Forelimb muscle (tissue), 1 donor: ENCODE results near the gene PTPN12. TPM values are rescaled to one million over a fixed set of nuclear protein-coding genes. Genes with fewer than 3 reads are reported as not detected.
A peak's percentile ranks its signal among the peaks of the same experiment; 100 is the strongest.
"Not testable (repeated sequence)": the region's sequence is repeated elsewhere in the genome, so short reads cannot be mapped to it uniquely, and the experiment has no call there.

Experiments
- DNase-seq: peaks from one replicate; pipeline ENCODE4 v3.0.0-alpha.2; 2013; ENCODE audit warnings: low read depth
- polyA plus RNA-seq: library from polyadenylated mRNA; unstranded; fragments of 120-200 nt; gene quantifications from one replicate; pipeline ENCODE4 v1.2.1, GENCODE V29; 2013; ENCODE audit not compliant: insufficient read length

The PTPN12 gene
- polyA plus RNA-seq, result 54.2 TPM

DNA sequence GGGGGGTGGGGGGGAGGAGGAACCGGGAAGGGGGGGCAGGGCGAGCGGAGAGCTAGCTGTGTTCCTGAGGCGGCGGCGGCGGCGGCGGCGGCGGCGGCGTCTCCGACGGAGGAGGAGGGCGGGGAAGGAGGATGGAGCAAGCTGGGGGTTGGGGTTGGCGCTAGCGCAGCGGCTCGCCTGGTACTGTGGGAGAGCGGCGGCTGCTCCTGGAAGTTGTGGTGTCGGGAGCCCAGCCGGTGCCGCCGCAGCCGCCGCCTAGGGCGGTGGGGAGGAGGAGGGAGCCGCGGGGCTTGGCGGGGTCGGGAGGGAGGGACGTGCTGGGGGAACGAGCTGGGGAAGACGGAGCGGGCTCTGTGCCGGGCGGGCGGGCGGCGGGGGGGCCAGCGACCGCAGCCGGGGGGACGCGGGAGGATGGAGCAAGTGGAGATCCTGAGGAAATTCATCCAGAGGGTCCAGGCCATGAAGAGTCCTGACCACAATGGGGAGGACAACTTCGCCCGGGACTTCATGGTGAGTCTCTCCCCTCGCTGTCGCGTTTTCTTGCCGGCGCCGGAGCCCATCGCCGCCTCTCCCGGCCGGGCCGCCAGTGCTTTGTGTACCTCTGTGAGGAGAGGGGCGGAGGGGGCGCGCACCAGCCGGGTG, at the start of gene PTPN12:
Gene PTPN12, plus strand, starts transcription at position 160 of the 642 bp plus-strand sequence. Its CDS starts 252 bp downstream, at position 412.
- DNase-seq, result no peak

DNA sequence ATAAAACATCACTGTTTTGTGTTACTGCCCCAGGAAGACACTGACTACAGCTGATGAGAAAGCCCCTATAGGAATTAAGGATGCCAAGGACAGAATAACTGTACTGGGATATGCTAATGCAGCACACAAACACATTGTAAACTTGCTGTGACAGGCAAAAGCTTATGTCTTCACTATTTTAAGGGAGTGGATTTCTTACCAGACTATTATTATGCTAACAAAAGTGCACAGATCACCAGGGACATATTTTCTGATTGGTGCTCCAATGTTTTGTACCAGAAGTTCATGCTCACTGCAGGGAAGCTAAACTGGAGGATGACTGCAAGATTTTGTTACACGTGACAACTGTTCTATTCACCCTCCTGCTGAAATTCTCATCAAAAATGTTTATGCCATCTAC, 48.1 kb upstream of the PTPN12 start:
- no peak for DNase-seq

DNA sequence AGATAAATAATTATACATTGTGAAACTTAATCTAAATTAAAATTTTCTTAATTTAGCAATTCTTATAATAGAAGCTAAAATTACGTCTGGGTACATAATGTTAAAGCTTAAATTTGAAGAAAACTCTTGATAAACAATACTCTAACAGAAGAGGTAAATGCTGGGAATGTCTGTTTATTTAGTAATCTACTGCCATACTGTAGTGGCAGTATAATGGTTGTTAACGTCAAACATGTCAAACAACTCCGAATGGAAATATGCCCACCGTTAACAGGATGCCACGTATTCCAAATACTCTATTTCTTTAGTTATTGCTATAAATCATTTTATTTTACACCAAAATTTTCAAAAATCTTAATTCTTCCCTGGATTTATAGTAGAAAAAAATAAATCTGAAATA, 40.0 kb upstream of the PTPN12 start:
- DNase-seq, result no peak

DNA sequence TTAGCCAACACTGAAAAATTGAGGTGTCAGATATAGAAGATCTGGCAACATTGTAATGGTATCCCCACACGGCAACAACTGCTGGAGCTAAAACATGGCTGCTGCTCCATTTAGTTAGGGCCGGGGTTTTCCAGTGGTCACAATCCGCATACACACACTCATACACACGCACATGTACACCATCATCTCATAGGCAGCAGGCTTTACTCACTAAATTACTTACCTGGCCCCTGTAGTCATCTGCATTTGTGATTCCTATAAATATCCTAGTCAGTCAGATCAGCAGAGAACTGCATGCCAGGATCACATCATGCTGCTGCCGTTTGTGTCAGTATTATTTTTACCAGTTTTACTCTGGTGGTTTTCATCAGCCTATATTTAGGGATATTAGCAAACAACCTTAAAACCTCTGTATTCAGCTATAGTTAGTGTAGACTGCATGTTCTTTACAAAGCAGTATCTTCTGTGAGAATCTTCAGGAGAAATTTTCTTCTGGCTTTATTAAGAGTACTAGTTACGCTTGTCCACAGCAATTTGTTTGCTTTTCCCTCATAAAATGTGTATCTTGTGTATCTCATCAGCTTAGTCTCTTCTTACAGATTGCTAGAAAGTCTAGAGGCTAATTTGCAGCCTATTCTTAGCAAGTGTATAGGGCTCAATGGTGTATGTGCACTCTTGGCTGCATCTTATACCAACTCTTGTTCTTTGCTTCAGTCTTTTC, 38.3 kb upstream of the PTPN12 start:
- no peak for DNase-seq

DNA sequence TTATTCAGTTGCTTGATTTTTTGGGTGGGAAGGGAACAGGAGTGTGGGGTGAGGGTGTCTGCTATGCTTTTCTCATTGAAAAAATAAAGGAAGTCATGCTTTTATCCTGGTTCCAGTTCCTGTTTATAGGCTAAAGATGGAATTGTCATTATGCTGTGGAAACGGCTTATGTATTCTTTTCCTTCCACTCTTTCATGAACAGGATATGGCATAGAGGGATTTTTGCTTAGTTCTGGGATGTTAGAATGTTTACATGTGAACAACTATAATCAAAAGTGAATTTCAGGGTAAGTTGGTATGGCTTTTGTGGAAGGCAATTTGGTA, 35.9 kb upstream of the PTPN12 start:
- no peak for DNase-seq

DNA sequence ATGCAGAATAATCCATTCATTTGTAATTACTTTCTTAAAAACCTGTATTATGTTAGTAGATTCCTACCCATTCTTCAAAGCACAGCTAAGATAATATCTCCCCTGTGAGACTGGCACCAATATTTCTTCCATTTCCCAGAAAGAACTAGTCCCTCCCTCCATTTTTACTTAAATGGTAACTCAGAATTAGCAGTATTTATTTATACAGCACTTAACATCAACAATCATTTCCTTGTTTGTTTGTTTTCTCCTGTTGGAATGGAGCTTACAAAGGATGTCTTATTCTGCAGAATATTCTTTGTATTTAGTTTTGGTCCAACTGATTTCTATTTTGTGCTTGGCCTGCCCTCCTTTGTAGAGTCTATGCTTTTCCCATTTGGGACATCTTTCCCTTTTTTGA, 32.1 kb upstream of the PTPN12 start:
- no peak for DNase-seq

DNA sequence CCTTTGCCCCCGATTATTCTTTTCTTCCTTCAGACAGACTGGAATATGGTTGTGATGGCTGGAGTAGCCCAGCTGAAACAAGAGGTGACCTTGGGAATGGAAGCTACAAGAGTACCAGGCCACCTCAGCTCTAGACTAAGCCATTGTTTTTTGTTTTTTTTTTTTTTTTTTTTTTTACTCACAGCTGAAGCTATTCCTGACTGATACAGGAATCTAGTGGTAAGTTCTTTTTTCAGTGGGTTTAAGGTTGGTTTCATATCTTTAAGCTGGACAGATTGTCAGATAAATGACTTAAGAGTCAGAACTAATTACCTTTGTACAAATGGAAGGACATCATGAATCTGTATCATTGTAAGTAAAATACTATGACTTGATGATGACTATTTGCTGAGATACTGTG, 30.2 kb upstream of the PTPN12 start:
- no peak for DNase-seq

DNA sequence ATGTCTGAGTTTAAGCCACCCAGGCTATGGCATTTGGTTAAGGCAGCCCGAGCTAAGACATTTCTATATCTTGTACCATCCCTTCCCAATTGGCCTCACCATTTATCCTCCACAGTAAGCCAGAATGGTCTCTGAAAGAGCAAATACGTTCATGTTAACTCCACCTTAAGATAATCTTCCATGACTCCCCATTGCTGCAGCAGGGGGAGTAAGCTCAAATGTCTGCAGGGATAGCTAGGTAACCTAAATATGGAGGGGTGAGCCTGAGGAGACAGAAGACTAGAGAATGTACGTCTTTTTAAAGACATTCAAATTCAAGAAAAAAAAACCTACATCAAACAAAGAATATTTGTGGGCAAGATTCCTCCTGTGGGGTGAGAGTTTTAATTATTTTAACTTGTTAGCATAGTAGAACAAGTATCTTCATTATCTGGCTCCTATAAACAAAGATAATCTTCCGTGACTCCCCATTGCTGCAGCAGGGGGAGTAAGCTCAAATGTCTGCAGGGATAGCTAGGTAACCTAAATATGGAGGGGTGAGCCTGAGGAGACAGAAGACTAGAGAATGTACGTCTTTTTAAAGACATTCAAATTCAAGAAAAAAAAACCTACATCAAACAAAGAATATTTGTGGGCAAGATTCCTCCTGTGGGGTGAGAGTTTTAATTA, 24.0 kb upstream of the PTPN12 start:
- not testable (repeated sequence) for DNase-seq

DNA sequence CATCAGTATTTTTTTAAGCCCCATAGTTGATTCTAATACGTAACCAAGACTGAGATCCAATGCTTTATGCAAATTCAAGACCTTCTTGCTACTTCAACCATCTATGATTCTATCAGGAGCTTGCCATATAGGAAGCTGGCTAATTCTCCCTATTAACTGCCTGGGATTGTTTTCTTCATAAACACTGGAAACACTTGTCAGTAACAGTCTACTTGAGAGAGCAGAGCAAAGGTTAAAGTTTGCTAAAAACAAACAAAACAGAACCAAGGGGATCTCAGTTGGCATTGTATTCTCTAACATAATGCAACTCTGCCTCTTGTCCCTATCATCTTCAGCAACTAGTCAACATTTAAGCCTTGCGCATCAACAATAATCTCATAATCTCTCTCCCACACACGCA, 21.0 kb upstream of the PTPN12 start:
- DNase-seq, result no peak

DNA sequence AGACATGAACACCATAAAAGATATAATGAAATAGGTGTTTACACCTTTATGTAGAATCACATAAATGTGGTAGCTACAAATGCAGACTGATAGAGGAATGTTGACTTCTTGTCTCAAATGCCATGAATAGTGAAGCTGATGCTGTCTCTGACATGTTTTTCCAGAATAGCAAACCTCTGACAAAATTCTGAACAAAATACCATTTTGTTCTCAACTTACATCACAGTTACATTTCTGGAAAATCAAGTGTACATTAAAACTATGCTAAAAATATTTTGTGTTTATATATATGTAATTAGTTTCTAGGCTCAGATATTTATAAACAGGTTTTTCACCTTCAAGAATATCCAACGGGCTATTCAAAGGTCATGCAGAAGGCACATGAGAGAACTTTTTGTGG, 16.8 kb upstream of the PTPN12 start:
- no peak for DNase-seq

DNA sequence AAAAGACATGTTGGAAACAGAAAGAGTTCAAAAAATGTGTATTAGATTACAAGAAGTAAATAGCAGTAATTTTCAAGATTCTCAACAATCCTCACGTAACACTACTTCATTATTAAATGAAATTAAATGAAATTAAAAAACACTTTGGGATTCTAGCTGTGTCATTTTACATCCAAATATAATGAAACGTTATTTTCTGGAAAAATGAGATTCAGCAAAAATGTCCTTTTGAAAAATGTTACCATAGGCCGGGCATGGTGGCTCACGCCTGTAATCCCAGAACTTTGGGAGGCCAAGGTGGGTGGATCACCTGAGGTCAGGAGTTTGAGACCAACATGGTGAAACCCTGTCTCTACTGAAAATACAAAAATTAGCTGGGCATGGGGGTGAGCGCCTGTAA, 15.6 kb upstream of the PTPN12 start:
- DNase-seq, result not testable (repeated sequence)

DNA sequence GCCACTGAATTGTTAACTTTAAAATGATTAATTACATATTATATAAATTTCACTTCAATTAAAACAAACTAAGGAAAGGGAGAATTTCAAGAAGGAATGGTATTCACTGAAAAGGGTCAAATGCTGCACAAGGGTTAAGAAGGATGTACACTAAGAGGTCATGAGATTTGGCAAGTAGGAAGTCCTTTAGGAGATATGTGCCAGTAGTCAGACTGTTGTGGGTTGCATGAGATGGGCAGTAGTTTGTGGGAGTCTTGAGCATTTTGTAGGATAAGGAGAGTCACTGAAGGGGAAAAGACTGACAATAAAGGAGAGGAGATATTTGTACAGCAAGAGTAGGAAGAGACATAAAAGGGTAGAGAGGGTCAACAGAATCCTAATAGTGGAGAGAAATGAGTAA, 12.4 kb upstream of the PTPN12 start:
- no peak for DNase-seq

DNA sequence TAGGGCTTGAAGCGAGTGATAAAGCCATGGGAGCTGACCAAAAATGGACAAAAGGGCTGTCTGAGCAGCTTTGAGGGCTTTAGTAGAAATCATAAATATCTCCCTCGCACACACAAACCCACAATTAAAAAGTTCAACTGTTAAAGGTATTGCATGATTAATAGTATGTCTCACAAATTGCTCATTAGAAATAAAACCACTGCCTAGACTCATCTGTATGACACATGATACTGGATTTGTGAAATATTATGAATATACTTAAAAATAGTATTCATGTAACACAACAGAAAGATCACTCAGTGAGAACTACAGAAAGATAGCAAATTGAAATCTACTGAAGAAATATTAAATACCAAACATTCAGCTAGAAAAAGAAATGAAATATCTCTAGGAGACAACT, 11.9 kb upstream of the PTPN12 start:
- no peak for DNase-seq

DNA sequence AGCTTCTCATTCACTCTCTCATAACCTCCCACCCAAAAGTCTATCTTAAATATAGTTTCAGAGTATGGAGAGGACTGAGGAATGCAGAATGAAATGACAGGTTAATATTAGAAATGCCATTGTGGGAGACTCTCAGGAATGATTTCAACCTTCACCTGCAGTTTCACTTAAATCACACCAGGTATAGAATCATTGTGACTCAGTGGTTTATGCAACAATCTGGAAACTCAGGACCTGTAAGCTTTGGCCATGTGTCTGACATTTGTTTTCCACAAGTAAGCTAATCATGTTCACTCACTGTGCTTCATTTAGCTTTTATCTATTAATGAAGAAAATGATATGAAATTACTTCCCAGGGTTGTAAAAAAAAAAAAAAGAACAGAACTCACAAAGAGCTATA, 8.7 kb upstream of the PTPN12 start:
- DNase-seq, result no peak

DNA sequence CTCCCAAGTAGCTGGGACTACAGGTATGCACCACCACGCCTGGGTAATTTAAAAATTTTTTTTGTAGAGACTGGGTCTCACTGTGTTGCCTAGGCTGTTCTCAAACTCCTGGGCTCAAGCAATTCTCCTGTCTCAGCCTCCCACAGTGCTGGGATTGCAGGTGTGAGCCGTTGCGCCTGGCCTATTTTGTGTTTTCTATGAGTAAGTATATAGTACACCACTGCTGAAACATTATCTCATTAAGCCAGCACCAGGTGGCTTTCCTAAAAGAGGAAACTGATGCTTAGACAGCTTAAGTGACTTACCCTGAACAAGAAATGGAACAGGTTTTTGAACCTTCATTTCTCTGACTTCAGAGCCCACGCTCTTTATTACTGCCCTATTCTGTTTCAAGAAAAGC, 7.8 kb upstream of the PTPN12 start:
- no peak for DNase-seq

DNA sequence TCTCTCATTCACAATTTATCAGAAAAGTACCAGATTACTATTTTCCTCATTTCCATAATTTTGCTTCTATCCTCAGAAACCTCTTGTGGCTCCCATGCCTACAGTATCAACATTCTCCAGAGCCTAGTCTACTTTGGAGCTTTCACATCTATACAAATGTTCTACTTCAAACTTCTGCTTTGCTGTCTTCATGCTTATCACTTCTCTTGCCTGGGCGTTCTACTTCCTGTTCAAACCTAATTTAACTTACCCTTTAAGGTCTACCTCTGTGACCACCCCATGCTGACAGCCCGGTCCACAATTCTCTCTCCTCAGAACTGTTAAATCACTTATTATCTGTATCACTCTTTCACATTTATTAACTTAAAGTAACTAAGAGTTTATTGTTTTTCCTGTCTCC, 6.1 kb upstream of the PTPN12 start:
- no peak for DNase-seq

DNA sequence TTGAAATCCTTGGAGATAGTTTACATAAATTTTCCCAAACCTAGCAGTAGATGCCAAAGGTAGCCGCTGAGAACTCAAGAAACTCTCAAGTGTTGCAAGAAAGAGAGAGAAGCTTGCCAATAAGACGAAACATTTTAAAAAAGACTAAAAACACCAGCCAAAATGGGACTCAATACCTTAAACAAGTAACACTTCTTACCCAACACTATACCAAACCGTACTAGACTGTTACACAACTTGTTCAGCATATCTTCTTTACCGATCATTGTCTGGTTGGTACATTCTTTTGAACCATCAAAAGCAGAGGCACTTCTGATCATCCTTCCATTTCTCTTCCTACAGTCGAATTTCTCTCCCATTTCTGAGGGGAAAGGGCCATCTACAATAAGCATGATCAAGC, 4.8 kb upstream of the PTPN12 start:
- no peak for DNase-seq

DNA sequence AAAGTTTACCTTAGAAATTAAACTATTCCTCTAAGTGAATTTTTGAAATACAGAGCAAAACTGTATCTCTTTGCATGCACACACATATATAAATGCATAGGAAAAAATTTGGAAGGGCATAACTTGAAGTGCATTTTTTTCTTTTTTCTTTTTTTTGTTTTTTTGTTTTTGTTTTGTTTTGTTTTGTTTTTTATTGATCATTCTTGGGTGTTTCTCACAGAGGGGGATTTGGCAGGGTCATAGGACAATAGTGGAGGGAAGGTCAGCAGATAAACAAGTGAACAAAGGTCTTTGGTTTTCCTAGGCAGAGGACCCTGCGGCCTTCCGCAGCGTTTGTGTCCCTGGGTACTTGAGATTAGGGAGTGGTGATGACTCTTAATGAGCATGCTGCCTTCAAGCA, 4.4 kb upstream of the PTPN12 start:
- DNase-seq, result not testable (repeated sequence)

DNA sequence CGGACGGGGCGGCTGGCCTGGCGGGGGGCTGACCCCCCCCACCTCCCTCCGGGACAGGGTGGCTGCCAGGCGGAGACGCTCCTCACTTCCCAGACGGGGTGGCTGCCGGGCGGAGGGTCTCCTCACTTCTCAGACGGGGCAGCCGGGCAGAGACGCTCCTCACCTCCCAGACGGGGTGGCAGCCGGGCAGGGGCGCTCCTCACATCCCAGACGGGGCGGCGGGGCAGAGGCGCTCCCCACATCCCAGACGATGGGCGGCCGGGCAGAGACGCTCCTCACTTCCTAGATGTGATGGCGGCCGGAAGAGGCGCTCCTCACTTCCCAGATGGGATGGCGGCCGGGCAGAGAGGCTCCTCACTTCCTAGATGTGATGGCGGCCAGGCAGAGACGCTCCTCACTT, 3.0 kb upstream of the PTPN12 start:
- not testable (repeated sequence) for DNase-seq

DNA sequence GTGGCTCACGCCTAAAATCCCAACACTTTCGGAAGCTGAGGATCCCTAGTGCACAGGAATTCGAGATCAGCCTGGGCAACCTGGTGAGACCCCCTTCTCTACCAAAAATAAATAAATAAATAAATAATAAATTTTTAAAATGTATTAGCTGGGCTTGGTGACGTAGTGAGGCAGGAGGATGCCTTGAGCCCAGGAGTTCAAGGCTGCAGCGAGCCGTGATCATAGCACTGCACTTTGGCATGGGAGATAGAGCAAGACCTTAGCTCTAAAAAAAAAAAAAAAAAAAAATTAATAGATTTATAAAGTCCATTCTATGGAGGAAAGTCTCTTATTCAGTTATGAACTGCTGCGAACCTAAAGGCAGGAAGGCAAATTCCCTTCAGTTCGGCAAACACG, 1.1 kb upstream of the PTPN12 start:
- DNase-seq, result no peak

DNA sequence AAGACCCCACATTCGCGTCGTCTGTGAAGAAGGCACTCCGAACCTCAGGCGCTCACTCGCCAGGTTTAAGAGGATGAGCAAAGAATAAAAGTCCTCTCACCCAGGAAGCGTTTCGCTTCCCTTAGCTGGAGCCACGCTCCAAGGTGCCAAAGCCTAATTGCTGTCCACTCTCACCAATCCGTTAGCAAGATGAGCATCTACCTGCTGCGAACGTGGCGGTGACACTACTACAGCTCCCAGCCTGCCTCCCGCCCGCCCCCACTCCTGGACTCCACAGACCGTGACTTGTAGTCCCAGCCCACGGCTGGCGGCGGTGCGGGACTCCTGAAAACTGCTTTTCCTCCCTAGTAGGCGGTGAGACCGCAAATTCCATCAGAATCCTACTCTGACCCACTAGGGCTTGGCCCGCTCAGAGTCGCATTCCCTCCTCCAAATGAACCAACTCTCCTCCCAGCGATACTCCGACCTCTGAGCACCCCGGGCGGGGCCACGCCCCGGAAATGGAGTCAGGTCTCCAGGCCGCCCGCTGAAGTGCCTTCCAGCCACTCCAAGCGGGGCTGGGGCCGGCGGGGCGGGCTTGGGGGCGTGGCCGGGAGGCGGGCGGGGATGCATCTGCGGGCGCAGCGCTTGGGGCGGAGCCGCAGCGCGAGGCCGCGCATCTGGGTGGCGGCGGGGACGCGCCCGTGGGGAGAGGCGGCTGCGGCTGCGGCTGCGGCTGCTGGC, 521 bp upstream of the PTPN12 start:
- DNase-seq, result peak; percentile 89

DNA sequence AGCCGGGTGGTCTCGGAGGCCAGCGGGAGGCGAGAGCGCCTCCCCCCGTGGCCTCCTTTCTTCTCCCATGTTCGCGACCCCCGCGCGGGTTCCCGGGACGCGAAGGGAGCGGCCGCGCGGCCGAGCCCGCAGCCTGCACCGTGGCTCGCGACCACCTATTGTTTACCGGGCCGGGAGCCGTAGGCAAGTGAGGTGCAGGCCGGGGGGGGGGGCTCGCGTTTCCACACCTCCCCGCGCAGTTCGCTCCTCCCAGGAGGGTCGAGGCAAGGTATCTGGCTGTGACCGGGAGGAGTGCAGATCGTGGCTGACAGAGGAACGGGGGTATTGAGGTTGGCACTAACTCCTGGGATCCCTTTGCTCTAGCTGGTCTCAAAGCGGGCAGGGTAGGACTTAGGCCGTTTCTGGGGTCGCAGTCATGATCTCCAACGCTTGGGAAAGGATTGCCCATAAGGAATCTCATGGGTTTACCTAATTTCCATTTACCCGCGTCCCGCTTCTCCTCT, 734 bp downstream of the PTPN12 start:
- no peak for DNase-seq
